GM20000 (cell line): ENCODE data around the gene DMAC2.

Source experiments
- DNase-seq: peaks from one replicate; pipeline ENCODE4 v3.0.0; 2012; ENCODE audit warnings: low spot score
- CTCF ChIP-seq: IDR thresholded peaks from 2 replicates; pipeline ENCODE4 v1.5.1; 2012; ENCODE audit warnings: mild to moderate bottlenecking, control low read depth; ENCODE audit errors: extremely low read depth, missing control alignments

DMAC2 gene

DNA sequence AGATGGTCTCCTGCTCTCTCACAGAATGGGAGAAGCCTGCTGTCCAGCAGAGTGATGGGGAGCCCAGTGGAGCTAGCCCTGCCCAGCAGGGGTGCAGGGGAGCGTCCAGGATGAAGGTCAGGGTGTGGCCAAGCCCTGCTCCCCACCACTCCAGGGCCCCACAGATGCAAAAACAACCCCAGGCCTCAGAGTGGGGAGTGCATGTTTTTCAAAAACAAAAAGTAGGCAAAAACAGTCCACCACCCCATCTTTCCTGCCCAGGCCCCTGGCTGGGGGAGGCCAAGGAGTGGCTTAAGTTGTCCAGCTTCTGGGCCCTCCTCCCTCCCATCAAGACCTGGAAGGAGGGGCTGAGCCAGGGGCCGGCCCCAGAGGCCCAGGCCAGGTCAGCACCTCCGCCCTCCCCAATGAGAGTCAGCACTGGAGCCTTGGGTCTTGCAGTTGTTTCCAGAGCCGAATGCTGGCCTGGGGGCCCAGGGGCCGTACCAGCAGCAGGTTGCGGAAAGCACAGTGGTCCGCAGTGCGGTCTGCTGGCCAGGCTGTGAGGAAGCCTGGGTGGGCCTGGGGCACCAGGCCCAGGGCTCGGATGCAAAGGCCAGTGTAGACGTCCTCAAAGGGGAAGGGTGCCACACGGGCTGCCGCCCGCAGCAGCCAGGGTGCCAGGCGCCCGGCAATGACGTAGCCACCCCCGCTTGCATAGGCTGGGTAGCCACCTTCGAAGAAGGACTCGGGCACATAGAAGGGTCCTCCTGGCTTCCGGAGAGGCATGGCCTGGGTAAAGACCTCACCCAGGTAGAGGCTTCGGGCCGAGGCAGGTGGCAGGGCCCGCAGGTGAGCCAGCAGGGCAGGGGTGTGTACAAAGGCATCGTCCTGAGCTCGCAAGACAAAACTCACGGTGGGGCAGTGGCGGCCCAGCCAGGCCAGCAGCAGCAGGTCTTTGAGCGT is 14.3 kb downstream of the DMAC2 start:
- no peak for TF ChIP-seq CTCF
- no peak for DNase-seq

DNA sequence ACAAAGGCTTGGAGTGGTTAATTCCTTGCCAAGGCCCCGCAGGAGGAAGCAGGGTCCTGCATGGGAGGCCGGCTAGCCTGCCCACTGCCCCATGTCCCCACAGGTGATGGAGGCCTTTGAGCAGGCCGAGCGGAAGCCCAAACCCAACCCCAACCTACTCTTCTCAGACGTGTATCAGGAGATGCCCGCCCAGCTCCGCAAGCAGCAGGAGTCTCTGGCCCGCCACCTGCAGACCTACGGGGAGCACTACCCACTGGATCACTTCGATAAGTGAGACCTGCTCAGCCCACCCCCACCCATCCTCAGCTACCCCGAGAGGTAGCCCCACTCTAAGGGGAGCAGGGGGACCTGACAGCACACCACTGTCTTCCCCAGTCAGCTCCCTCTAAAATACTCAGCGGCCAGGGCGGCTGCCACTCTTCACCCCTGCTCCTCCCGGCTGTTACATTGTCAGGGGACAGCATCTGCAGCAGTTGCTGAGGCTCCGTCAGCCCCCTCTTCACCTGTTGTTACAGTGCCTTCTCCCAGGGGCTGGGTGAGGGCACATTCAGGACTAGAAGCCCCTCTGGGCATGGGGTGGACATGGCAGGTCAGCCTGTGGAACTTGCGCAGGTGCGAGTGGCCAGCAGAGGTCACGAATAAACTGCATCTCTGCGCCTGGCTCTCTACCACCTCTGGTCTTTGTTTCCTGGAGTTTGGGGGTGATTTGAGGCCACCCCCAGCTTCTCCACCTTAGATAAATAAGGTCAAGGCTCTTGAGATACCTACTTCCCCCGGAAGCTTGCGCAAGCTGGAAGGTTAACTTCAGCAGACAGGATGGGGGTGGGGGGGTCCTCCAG is 15.2 kb downstream of the DMAC2 start:
- TF ChIP-seq CTCF, result no peak
- no peak for DNase-seq

DNA sequence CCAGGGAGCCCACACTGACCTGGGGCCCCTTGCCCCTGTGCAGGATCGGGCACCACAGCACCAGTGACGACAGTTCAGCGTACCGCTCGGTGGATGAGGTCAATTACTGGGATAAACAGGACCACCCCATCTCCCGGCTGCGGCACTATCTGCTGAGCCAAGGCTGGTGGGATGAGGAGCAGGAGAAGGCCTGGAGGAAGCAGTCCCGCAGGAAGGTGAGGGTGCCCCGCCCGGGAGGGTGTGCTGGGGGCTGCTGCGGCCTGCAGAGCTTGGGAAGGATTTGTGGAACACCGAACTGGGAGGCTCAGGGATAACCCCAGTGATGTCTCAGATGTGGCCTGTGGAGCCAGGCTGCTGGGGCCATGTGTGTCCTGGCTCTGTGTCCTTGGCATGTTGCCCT is 16.8 kb downstream of the DMAC2 start:
- no peak for TF ChIP-seq CTCF
- no peak for DNase-seq

- no peak for TF ChIP-seq CTCF
- no peak for DNase-seq
Measured at GRCh38 chr19:41422456-41422855, 17.3 kb downstream of the DMAC2 start.

GRCh38 chr19:41421973-41422372 is 17.7 kb downstream of the DMAC2 start:
- TF ChIP-seq CTCF, result no peak
- DNase-seq, result no peak

GRCh38 chr19:41421314-41421713 is 18.4 kb downstream of the DMAC2 start:
- TF ChIP-seq CTCF, result no peak
- DNase-seq, result no peak
